Activated CD8-positive, alpha-beta memory T cell treated with anti-CD3 and anti-CD28 coated beads for 1 hour (primary cell): ENCODE results near the gene FRMD4A.

ENCODE experiments used
- DNase-seq, 2 donors: peaks; one replicate each; pipeline ENCODE4 v3.0.0-alpha.2; 2020; ENCODE audit warnings: low read depth in 1 of 2; ENCODE audit errors: extremely low read depth in 1 of 2

Gene FRMD4A

GRCh38 chr10:14345262-14345661, 14.5 kb upstream of the FRMD4A start:
- DNase-seq, result no peak

DNA sequence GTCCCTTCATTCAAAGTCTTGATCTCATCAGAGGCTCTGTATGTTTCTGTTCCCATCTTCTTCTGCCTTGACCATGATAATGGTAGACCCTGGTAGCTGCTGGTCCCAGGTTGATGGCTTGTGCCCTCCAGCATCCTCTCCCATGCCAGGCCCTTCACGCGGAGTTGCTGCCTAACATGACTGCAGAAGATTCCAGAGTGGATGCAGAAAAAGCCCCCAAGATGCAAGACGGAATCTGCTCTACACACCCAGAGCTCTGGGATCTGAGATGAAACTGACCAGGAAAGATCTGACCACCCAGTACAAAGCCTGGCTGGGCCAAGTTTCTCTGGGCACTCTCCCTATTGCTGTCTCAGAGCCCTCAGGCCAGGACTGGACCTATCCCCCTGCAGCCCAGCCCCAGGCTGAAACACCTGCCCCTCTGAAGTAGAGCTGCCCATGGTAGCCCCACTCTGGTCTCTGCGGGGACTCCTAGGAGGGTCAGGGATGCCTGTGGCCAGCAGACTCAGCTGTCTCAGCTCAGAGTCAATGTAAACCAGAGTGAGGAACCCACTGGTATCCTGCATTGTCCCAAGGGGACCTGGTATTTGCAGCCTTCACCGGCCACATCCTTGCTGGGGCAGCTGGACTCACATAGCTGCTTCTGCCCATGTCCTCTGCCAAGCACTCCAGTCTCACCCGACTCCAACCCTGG, 9.5 kb upstream of the FRMD4A start:
- DNase-seq, result no peak

GRCh38 chr10:14336736-14337135, 6.0 kb upstream of the FRMD4A start:
- no peak for DNase-seq

- no peak for DNase-seq
Observed at GRCh38 chr10:14334771-14335170, 4.0 kb upstream of the FRMD4A start.

GRCh38 chr10:14333606-14334005, 2.9 kb upstream of the FRMD4A start:
- no peak for DNase-seq

DNA sequence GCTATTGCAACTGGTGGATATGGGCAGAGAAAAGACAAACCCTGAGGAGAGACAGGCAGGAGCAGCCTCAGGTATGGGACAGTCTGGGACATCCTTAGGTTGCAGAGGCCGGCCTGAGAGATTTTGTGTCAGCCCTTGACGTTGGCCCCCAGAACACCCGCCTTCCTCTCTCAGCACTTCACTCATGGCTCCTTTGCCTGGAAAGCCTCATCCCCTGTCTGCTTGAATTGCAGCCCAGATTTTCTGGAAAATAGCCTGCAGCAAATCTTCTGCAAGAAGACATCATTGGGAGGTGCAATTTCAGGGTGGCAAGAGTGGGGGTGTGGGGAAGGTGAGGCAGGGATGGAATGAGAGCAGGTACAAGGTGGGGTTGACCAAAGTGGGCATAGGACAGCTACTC, 2.2 kb upstream of the FRMD4A start:
- no peak for DNase-seq

- no peak for DNase-seq
Observed at GRCh38 chr10:14329746-14330173, 964 bp downstream of the FRMD4A start.

GRCh38 chr10:14328881-14329672, 1.6 kb downstream of the FRMD4A start:
- DNase-seq, result no peak

GRCh38 chr10:14327527-14327926, 3.2 kb downstream of the FRMD4A start:
- DNase-seq, result no peak

GRCh38 chr10:14326581-14326980, 4.1 kb downstream of the FRMD4A start:
- no peak for DNase-seq

DNA sequence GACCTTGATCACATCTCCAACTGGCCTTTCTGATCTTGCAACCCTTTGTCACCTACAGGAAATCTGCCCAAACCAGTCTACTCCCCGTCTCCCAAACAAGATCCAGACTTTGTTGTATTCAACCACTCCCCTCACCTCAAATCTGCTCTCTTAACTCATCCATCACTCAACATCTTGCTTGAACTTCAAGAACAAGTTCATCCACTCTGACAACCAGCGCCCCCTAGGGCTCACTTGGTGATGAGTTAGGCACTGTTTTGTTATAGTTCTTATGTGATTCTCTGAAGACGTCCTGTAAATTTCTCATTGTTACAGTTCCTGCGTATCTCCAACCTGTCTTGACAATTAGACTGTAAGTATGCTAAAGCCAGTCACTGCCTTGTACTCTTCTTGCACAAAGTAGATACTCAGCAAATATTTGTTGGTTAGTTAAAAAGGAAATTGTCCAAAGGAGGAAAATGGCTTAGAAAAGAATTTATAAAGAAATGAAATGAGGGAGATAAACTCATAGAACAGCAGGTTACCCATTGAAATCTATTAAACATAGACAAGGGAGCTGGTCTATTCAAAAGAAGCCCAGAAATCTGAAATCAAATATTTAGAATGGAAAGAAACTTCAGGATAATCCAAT, 5.3 kb downstream of the FRMD4A start:
- peak in 1 of 2 donors; percentile 36 for DNase-seq

- no peak for DNase-seq
Observed at GRCh38 chr10:14322526-14323188, 8.1 kb downstream of the FRMD4A start.

- DNase-seq, result no peak
Observed at GRCh38 chr10:14318007-14318406, 12.7 kb downstream of the FRMD4A start.

GRCh38 chr10:14312014-14312413, 18.7 kb downstream of the FRMD4A start:
- no peak for DNase-seq

GRCh38 chr10:14311206-14311957, 19.3 kb downstream of the FRMD4A start:
- DNase-seq, result no peak

DNA sequence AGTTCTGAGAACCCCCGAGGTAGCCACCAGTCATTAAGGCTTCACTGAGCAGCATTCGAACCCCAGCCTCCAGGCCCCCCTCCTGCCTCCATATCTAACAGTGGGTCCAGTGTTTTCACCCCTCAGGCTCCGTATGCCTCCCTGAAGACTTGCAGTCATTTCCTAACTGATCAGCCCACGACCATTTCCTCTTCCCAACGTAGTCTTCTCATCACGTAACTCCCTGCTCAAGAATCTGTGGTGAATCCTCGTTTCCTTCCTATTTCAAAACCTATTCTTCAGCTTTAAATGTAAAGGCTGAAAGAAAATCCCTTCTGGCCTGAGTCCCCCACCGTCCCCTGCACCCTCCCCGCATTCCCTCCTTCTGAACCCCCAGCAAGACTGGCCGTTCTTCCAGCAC, 21.1 kb downstream of the FRMD4A start:
- DNase-seq, result no peak

GRCh38 chr10:14306190-14306589, 24.5 kb downstream of the FRMD4A start:
- DNase-seq, result no peak

DNA sequence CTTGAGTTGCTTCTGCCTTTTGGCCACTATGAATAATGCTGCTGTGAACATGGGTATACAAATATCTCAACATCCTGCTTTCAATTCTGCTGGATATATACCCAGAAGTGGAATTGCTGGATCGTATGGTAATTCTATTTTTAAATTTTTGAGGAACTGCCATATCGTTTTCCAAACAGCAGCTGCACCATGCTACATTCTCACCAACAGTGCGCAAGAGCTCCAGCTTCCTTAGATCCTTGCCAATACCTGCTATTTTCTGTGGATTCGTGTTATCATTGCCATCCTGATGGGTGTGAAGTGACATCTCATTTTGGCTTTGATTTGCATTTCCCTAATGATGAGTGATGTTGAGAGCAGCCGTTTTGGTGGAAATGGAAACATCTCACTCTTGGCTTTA, 26.7 kb downstream of the FRMD4A start:
- no peak for DNase-seq

DNA sequence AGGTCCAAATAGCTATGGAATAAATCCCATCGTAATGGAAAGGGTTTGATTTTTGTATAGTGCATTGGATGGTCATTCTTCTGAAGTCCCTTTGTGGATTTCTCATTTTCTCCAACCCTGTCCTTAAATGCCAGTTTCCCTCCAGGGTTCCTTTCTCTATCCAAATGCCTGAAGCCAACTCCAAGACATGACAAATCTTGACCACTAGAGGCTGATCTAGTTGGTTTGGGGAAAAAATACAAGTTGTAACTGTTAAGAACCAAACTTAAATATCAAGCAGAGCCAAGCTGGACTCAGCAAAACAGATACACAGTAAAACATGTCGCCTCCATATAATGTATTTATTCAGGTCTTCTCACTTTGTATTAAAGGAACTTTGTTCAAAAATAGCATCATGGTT, 28.7 kb downstream of the FRMD4A start:
- DNase-seq, result no peak

DNA sequence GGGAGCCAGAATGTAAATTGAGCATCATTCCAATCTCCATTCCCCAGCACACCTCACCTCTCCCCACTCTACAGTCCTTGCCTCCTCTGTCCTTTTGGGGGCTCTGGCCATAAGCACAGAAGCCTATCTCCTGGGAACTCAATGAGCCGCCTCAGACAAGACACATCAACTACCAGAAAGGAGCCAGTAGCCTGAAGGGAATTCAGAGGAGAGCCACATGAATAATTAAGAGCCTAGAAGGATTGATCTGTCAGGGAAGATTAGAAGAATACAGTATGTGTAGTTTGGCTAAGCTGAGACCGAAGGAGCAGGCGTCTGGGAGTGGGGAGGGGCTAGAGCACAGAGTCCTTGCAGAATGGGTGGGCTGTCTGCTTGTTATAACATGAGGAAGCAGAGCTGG, 31.2 kb downstream of the FRMD4A start:
- DNase-seq, result no peak
